Measurements from ENCODE around the gene STOX1. TPM values are rescaled to one million over a fixed set of nuclear protein-coding genes. Genes with fewer than 3 reads are reported as not detected.
"Not testable (repeated sequence)": the region's sequence is repeated elsewhere in the genome, so short reads cannot be mapped to it uniquely, and the experiment has no call there.

The STOX1 gene, protein sequence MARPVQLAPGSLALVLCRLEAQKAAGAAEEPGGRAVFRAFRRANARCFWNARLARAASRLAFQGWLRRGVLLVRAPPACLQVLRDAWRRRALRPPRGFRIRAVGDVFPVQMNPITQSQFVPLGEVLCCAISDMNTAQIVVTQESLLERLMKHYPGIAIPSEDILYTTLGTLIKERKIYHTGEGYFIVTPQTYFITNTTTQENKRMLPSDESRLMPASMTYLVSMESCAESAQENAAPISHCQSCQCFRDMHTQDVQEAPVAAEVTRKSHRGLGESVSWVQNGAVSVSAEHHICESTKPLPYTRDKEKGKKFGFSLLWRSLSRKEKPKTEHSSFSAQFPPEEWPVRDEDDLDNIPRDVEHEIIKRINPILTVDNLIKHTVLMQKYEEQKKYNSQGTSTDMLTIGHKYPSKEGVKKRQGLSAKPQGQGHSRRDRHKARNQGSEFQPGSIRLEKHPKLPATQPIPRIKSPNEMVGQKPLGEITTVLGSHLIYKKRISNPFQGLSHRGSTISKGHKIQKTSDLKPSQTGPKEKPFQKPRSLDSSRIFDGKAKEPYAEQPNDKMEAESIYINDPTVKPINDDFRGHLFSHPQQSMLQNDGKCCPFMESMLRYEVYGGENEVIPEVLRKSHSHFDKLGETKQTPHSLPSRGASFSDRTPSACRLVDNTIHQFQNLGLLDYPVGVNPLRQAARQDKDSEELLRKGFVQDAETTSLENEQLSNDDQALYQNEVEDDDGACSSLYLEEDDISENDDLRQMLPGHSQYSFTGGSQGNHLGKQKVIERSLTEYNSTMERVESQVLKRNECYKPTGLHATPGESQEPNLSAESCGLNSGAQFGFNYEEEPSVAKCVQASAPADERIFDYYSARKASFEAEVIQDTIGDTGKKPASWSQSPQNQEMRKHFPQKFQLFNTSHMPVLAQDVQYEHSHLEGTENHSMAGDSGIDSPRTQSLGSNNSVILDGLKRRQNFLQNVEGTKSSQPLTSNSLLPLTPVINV
- 10 to 100 TPM in 3 of 4 donors, 1 to 10 TPM in 1; 9.1 to 13.1 (median 10.7) TPM for polyA plus RNA-seq (ENCODE audit: insufficient read length in 4 of 4)

DNA sequence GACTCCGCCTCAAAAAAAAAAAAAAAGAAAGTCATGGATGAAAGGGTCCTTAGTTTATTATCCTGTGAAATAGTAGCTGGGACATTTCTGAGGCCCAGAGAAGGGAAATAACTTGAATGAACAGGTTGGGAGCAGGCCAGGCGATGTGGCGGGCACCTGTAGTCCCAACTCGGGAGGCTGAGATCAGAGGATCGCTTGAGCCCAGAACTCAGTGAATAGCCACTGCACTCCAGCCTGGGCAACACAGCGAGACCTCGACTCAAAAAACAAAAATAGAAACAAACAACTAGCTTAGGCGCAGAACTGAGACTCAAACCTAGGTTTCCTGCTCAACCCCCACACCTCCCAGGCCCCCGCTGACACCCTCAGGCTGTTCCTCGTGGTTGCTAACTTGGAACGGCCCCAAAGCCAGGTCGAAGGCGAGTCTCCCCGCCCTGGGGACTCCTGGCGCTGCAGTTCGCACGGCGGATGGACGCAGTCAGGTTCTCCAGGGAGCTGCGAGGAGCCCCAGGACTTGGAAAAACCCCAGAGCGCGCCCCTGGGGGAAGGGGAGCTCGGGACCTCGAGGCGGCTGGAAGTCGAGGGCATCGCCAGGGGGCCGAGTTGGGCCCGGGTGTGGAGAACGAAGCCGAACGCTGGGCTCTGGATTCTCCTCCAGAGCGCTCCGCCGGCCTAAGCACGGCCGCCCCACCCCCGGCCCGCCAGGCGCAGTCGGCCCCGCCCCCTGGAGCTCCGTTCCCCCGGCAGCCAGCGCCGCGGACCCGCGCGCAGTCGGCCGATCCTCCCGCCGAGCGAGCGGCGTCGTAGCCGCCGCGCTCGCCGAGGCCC lies at the start of gene STOX1:
Gene STOX1, plus strand, starts transcription at position 768 of the 828 bp plus-strand sequence. CDS start 93 bp downstream, outside the sequence.
- peak; percentile 50 to 68 (median 61) for DNase-seq (ENCODE audit: low read depth in 4 of 4, low spot score in 2 of 4)

GRCh38 chr10:68781613-68782574 lies 45.4 kb upstream of the STOX1 start:
- no peak for DNase-seq (ENCODE audit: low read depth in 4 of 4, low spot score in 2 of 4)

DNA sequence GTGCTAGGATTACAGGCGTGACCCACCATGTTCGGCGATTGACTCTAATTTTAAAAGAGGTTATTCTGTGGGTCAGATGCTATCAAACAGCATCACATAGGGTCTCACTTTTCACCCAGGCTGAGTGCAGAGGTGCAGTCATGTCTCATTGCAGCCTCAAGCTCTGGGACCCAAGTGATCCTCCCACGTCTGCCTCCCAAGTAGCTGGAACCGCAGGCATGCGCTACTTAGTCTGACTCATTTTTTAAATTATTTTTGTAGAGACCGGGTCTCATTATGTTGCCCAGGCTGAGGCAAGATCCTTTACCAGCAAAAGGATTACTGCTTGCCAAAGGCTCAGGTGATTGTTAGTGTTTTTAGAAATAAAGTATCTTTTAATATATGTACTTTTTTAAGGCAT lies 42.9 kb upstream of the STOX1 start:
- no peak for DNase-seq (ENCODE audit: low read depth in 4 of 4, low spot score in 2 of 4)

DNA sequence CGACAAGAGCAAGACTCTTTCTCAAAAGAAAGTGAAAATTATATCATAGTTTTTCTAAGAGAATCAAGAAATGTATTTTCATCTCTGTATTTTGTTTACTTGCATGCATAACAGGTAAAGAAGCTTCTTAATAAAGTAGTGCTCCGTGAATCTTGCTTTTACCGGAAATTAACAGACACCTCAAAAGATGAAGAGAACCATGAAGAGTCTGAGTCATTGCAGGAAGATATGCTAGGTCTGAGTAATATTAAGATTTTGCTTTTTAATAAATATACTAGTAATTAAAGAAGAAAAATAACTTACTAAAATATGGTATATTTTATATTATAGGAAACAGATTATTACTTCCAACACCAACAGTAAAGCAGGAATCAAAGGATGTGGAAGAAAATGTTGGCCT lies 39.5 kb upstream of the STOX1 start:
- DNase-seq (ENCODE audit: low read depth in 4 of 4, low spot score in 2 of 4), result no peak

- DNase-seq (ENCODE audit: low read depth in 4 of 4, low spot score in 2 of 4), result no peak
Measured at GRCh38 chr10:68790476-68790875, 36.9 kb upstream of the STOX1 start.

DNA sequence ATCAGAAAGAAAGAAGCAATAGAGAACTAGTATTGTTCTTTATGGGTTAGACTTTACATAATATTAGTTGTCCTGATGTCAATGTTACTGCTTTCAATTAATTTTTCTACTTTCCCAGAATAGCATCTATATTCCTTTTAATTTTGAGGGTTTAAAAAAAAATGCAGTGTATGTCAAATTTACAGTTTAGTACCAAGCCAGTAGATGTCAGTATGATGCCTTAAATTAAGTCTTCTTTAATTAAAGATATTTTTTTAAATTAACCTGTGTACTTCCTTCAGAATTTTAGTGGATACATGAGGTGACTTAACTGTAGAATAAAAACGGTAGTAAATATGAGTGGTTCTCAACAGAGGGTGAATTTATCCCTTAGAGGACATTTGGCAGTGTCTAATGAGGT lies 35.2 kb upstream of the STOX1 start:
- no peak for DNase-seq (ENCODE audit: low read depth in 4 of 4, low spot score in 2 of 4)

- no peak for DNase-seq (ENCODE audit: low read depth in 4 of 4, low spot score in 2 of 4)
Measured at GRCh38 chr10:68795886-68796532, 31.3 kb upstream of the STOX1 start.

- no peak for DNase-seq (ENCODE audit: low read depth in 4 of 4, low spot score in 2 of 4)
Measured at GRCh38 chr10:68796605-68797004, 30.7 kb upstream of the STOX1 start.

DNA sequence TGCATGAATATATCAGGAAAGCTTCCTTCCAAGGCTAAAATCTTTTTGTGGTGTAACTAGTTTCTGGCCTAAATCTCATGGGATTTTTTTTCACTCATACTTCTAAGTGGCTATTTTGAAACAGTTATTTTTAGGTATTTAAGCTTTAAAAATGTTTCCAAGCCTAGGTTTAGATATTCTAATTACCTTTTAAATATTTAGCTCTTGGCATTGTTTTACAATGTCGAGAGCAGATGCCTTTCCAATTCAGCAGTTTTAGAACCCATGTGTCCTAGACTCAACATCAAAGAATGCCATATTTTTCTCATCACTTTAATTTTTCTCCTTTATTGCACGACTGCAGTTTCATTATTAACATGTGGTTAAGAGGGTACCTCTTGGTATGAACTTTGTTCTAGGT lies 27.1 kb upstream of the STOX1 start:
- DNase-seq (ENCODE audit: low read depth in 4 of 4, low spot score in 2 of 4), result no peak

- no peak for DNase-seq (ENCODE audit: low read depth in 4 of 4, low spot score in 2 of 4)
Measured at GRCh38 chr10:68804692-68805091, 22.6 kb upstream of the STOX1 start.

DNA sequence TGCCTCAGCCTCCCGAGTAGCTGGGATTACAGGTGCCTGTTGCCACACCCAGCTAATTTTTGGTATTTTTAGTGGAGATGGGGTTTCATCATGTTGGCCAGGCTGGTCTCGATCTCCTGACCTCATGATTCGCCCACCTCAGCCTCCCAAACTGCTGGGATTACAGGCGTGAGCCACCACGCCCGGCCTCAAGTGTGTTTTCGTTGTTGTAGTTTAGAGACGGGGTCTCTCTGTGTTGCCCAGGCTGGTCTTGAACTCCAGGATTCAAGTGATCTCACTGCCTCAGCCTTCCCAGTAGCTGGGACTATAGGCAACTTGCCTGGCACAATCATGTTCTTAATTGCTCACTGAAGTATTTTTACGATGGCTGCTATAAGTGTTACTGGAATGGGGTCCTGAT lies 16.5 kb upstream of the STOX1 start:
- not testable (repeated sequence) for DNase-seq (ENCODE audit: low read depth in 4 of 4, low spot score in 2 of 4)

- no peak for DNase-seq (ENCODE audit: low read depth in 4 of 4, low spot score in 2 of 4)
Measured at GRCh38 chr10:68811314-68812009, 15.9 kb upstream of the STOX1 start.

DNA sequence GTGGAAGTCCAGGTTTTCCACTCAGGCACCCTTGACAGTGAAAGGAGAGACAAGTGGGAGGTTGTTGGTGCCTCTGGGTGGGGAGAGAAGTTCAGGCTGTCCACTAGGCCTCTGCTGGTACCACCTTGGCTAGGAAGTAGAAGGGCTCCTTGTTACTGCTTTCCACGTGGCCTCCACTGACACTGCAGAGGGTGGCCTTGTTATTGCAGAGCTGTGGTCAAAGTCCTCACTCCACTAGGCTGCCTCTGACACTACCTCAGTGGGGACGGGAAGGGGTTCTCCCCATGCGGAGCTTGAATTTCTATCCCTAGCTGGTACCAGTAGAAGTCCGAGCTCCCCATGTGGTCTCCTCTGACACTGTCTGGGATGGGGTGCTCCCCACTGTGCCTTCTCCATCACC lies 14.9 kb upstream of the STOX1 start:
- DNase-seq (ENCODE audit: low read depth in 4 of 4, low spot score in 2 of 4), result no peak

DNA sequence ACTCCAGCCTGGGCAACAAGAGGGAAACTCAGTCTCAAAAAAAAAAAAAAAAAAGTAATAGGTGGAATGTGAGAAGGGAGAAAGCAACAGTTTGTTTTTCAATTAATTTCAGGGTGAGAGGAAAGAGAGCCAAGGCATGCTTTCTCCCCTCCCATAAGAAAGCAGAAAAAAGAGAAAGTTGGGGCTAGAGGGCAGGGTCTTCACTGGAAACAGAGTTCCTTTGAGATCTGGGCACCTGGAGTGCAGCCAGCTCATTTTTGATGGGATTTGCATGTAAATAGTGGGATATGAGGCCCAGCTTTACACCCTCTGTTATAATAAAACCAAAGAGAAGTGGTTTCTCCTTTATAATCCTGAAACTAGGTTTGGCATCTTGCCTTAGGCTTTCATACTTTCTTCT lies 13.8 kb upstream of the STOX1 start:
- no peak for DNase-seq (ENCODE audit: low read depth in 4 of 4, low spot score in 2 of 4)

DNA sequence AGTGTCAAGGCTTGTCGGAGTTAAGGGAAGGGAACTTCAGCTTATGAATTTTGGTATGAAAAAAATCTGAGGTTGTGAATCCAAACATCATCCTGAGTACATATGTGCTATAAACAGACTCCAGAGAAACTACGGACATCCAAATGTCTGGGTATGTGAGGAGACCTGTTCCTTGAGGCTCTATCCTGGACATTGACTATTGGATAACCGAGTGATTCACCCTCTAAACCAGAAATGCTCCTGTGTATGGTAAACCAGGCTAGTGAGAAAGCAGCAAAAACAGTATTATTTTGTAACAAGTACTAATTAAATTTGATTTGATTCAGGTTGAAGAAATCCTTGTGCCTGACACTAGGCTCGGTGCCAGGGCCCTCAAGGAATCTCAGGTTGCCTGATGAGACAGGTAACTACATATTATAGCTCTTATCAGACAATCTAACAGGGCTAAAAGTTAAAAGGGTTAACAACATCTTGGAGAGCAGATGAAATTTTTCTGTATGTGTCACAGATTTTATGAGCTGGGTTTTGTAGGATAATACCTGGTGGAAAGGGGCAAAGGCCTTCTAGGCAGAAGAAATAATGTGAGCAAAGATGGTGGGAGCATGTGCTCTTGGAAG lies 10.4 kb upstream of the STOX1 start:
- no peak for DNase-seq (ENCODE audit: low read depth in 4 of 4, low spot score in 2 of 4)

- DNase-seq (ENCODE audit: low read depth in 4 of 4, low spot score in 2 of 4), result not testable (repeated sequence)
Measured at GRCh38 chr10:68820359-68820758, 7.0 kb upstream of the STOX1 start.

DNA sequence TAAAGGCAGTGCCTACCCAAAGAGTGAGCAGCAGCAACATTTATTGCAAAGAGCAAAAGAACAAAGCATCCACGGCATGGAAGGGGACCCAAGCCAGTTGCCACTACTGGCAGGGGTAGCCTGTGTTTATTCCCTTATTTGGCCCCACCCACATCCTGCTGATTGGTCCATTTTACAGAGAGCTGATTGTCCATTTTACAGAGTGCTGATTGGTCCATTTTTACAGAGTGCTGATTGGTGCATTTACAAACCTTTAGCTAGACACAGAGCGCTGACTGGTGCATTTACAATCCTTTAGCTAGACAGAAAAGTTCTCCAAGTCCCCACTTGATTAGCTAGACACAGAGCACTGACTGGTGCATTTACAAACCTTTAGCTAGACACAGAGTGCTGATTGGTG lies 4.7 kb upstream of the STOX1 start:
- not testable (repeated sequence) for DNase-seq (ENCODE audit: low read depth in 4 of 4, low spot score in 2 of 4)

DNA sequence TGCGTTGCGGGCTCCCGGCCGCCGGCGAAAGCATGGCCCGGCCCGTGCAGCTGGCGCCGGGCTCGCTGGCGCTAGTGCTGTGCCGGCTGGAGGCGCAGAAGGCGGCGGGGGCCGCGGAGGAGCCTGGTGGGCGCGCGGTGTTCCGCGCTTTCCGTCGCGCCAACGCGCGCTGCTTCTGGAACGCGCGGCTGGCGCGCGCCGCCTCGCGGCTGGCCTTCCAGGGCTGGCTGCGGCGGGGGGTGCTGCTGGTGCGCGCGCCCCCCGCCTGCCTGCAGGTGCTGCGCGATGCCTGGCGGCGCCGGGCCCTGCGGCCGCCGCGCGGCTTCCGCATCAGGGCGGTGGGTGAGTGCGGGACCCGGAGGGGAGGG lies 245 bp downstream of the STOX1 start:
- DNase-seq (ENCODE audit: low read depth in 4 of 4, low spot score in 2 of 4), result not testable (repeated sequence)

Data from left renal cortex interstitium (tissue), 4 donors.